HL-60/S4 (cell line): ENCODE measurements around the gene HHATL.

Experiments
- in situ Hi-C: fragments of 300-500 bp; cut with MboI; formaldehyde crosslinking; loops from 2 replicates; pipeline ENCODE4 v1.14.3; 2022; ENCODE audit warnings: low sequenced_read_pairs

Gene HHATL

DNA sequence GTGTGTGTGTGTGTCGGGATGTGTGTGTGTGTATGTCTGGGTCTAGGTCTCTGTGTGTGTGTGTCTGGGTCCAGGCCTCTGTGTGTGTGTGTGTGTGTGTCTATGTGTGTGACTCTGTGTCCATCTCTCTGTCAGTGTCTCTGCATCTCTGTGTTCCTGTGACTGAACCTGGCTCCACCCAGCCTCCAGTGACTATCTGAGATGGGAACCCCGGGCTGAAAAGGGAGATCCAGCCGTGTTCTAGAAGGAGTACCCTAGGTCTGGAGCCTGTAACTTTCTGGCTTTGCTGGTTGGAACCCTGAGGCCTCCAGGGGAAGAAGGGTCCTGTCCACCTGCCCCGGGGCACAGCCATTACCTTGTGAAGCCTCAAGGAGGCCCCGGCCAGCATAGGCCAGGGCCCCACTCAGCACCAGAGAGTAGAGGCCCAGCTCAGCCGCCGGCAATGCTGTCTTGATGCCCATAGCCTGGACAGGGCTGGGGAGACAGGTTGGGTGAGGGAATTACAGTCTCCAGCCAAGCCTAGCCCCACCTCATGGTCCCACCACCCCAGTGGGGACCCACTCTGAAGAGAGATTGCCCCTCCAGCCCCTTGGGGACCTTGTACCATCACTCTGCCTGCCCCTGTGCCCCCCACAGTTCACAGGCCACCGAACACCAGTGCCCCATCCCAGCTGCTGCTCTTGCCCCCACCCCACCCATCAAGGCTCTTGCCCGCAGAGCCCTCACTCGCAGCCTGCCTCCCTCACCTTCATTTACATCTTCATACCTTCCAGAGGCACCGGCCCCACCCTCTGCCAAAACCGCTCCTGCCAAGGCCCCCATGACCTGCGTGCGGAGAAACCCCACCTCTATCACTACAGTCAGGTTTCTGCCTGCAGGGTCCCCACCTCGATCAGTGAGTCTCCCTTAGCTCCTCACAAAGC lies 2.0 kb downstream of the HHATL start:
- in situ Hi-C loops: no loop called here

GRCh38 chr3:42699511-42699971 lies 3.1 kb downstream of the HHATL start:
- in situ Hi-C loops: no loop called here

DNA sequence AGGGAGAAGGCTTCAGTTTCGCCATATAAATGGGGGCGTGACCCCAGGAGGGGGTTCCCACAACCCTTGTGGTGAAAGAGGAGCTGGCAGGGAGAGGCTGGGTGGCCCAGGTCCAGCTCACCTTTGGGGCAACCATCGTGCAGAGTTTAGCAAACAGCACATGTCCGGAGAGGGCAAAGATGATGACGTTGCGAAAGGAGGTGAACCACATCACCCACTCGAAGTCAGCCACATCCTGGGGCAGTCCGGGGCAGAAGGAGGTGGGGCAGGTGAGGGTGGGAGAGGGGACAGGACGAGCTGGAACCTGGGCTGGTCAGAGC lies 3.7 kb downstream of the HHATL start:
- in situ Hi-C loops: no loop called here

- in situ Hi-C loops: no loop called here
Observed at GRCh38 chr3:42698216-42698910, 4.2 kb downstream of the HHATL start.

DNA sequence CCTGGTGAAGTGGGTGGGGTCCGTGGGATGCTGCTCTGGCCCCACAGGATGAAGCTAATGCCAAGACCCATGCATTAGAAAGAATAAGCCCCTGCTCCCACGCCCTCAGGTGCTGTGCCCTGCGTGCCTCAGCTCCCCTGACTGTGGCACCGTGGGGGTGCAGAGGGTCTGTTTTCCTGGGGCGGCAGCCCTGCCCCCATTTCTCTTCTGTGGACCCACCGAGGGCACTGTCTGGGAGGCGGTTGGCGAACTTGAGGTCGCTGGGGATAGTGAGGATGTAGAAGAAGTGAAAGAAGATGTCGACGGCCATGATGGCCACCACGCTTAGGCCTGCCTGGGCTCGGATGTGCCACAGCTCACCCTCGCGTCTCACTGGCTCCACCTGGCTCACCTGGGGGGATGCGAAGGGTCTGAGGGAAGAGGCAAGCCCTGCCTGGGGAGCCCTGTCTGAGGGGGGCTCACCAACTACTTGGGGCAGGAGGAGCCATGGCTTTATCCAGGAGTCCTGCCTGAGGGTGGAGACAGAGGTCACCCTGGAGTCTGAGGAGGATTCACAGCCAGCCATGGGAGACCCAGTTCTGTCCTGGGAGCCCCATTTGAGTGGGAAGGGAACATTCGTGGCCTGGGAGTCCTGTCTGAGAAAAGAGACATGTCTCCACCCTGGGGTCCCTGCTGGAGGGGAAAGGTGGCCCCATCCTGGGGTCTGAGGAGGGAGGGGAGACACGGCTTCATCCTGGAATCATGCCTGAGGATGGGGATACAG lies 5.1 kb downstream of the HHATL start:
- in situ Hi-C loops: no loop called here

- in situ Hi-C loops: no loop called here
Observed at GRCh38 chr3:42696356-42697288, 6.0 kb downstream of the HHATL start.

- in situ Hi-C loops: no loop called here
Observed at GRCh38 chr3:42694366-42694765, 8.2 kb downstream of the HHATL start.

DNA sequence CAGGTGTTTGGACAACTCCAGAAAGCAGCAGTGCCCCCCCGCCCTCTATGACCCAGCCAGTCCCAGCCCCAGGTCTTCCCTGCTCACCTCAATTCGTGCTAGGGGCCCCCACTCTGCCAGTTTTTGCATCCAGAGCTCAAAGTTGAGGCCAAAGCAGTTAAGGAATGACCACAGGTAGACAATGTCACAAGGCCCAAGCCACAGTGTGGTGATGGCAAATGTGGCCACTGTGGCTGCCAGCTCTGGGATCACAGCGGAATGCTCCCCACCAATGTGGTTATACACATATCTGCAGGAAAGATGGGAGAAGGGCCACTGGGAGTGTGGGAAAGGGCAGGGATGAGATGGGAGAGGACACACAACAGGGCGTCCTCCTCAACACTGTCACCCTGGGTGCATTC lies 9.1 kb downstream of the HHATL start:
- in situ Hi-C loops: no loop called here

DNA sequence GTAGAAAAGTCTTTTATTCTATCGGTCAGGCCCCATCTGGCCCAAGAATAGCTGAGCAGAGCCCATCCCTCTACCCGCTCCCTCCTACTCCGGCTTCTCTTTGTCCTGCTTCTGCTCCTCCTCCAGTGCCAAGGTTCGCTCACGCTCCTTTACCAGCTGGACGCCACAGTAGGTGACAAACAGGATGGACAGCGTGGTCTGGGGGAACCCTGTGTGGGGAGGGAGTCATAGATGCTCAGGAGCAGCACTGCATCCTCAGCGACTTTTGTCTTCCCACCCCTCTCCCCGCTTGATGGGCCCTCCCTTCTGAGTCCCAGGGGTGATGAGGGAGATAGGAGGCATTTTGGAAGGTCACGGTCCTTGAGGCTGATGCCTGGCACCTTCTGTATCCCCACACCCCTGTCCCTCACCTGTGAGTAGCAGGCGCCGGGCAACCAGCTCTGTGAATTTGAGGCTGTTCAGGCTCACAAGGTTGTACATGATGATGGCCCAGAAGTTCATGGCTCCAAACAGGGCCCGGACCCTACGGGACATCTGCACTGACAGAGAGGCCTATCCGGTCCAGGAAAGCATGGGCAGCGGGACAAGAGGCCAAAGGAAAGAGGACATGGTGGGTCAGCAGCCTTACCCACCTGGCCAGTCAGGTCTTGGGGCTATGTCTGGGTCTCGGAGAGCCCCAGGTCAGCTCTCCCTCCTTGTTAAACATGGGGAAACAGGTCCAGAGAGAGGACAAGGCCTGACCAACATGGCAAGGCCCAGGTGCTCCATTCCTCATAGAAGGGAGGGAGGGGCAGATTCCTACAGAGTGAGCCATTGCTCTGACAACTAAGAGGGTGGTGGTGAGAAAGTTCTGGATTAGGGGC lies 9.7 kb downstream of the HHATL start:
- in situ Hi-C loops: no loop called here

DNA sequence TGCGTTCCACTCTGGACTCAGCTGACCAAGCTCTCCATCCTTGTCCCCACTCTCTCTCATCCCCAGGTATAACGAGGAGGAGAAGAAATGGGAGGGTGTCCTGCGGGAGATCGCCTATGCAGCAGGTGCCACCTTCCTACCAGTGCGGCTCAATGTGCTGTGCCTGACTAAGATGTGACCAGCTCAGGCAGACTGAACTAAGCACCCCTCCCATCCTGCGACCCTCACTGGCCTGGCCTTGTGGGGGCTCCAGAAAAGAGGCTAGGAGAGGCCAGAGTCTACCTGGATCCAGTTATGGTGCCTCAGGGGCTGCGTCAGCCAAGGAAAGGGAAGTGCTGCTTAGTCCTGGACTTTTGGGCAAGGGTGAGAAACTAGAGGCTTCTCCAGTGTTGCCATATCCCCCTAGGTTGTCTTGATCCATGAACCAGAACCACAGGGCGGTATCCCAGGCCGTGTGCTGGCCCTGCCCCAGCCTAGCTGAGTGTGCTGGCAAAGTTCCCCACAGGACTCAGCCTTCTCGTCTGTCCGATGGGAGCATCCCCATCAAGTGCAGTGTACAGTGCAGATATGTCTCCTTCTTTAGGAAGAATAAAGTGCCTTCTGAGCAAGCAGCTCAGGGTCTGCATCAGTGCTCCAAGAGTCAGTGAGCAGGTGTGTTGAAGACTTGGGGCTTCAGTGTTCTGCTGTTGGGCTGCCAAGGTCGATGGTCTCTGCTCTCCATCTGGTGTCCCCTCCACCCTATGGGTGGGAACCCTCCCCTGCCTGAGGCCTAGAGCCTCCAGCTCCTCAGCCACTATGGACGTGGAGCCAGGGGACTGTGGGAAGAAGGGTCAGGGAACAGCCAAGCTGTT lies 10.6 kb downstream of the HHATL start:
- in situ Hi-C loops: no loop called here

- in situ Hi-C loops: no loop called here
Observed at GRCh38 chr3:42690766-42691680, 11.6 kb downstream of the HHATL start.

GRCh38 chr3:42690191-42690590 lies 12.4 kb downstream of the HHATL start:
- in situ Hi-C loops: no loop called here

GRCh38 chr3:42689421-42690014 lies 13.1 kb downstream of the HHATL start:
- in situ Hi-C loops: no loop called here

DNA sequence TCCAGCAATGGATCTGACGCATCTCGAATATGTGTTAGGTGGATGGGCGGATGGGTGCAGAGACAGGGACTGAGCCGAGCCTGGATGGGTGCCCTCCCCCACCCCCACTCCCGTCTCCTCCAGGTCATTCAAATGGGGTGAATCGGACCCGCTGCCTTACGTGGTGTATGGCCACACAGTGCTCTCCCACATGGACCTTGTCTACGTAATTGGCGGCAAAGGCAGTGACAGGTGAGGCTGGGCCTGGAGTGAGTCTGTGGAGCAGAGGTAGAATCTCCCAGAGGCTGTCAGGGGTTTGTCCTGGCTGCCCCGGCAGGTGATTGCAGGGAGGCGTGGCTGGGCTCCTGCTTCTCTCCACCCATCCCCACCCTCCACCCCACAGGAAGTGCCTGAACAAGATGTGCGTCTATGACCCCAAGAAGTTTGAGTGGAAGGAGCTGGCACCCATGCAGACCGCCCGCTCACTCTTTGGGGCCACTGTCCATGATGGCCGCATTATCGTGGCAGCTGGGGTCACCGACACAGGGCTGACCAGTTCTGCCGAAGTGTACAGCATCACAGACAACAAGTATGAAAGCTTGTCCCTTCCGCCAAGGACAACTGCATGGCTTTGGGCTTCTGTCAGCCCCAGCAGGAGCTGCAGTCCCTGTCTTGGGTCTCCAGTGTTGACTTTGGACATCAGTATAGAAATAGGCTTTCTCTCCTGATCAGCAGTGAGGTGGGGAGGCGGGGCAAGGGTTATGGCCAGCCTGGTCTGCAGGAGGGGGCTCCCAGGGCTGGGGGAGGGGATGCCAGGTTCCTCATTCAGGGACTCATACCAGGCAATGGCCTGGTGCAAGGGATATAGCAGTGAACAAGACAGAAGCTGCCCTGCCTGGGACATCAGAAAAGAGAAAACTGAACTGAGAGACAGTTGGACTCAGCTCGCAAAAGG lies 13.8 kb downstream of the HHATL start:
- in situ Hi-C loops: no loop called here

GRCh38 chr3:42688016-42688415 lies 14.6 kb downstream of the HHATL start:
- in situ Hi-C loops: no loop called here
